GM21526 (cell line): ENCODE results near the gene THRB.

Source experiments
- ATAC-seq: cut with Tn5 transposase; IDR thresholded peaks from one replicate; pipeline ENCODE4 v1.9.1; 2021; ENCODE audit warnings: moderate library complexity; ENCODE audit not compliant: unreplicated experiment, low FRiP score

THRB gene

GRCh38 chr3:24249523-24249922 is 245.1 kb downstream of the THRB start:
- no peak for ATAC-seq

- no peak for ATAC-seq
These were observed 249.6 kb downstream of the THRB start for GRCh38 chr3:24245056-24245455.

GRCh38 chr3:24244491-24244890 is 250.2 kb downstream of the THRB start:
- no peak for ATAC-seq

DNA sequence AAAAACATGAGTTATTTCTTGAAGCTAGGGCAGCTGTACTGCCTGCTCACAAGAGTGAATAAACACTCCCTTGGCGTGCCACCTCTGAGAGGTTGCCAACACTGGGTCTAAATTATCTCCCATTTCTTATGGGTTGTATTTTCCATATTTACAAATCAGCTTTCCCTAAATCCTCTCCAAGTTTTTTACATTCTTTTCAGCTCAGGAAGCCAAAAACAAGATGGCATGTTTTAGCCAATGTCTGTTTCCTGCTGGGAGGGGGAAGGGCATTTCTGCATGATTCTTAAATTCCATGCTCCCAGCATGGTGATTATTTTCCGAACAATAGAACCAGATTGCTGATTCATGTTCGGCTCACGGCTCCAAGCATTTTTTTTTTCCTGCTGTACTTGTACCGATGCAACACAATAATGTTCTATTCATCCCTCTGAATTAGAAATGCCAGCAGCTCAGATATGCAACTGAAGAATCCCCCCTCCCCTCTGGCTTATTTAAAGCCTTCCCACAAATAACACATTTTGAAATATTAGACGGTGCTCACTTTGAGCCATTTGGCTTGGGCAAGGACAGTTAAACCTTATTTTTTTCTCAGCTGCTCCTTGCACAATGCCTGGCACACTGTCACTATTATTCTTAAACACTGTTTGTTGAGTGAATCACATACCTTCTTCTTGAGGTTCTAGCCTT is 252.5 kb downstream of the THRB start:
- ATAC-seq = no peak

- no peak for ATAC-seq
These were observed 254.3 kb downstream of the THRB start for GRCh38 chr3:24240306-24240705.

- ATAC-seq = peak; percentile 70
These were observed 256.5 kb downstream of the THRB start for GRCh38 chr3:24237971-24238706.

DNA sequence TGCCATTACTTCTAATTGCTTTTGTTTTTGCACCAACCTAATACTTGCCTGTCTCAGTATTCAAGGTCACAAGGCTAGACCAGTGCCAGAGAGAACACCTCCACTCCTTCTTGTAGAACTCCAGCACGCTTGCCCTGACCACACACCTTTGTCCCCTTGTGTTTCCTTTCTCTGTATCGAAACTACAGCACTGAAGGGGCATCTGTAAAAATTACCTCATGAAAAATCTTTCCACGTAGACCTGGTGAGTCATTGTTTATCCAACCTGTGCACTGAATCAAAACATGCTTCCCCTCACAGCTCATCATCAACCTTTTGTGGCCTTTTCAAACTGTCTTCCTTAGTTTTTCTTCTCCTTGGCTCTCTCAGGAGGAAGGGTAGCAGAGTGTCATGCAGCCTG is 259.5 kb downstream of the THRB start:
- ATAC-seq = no peak

GRCh38 chr3:24232784-24233183 is 261.9 kb downstream of the THRB start:
- ATAC-seq = no peak

DNA sequence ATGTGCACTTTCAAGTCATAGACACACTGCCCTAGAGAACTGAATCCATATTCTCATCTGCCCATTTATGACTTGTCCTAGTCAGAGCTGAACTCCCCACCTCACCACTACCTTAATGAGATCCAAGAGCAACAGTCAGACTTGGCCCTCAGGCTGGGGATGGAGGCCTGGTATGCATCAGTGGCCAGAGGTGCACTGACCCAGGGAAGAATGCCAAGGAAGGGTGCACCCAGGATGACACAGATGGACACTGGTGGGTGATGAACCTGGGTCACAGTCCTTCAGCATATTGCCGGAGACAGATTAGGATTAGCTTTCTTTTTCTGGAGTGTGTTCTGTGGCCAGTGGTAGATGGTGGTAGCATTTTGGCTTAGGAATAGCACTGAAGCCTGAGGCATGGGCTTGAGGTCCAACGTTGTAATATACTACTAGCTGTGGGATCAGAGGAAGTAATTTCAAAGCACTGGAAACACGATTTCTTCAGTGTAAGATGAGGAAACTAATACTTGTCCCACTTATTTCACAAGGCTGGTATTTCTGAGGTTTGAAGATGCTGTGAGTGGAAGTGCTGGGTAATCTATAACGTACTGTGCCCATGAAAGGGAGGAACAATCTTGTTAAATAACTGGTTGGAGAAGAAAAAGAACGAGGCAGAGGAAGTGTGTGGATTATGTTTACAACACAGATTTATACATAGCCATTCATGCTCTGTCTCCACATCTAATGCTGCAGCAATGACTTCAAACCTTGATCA is 265.0 kb downstream of the THRB start:
- no peak for ATAC-seq

DNA sequence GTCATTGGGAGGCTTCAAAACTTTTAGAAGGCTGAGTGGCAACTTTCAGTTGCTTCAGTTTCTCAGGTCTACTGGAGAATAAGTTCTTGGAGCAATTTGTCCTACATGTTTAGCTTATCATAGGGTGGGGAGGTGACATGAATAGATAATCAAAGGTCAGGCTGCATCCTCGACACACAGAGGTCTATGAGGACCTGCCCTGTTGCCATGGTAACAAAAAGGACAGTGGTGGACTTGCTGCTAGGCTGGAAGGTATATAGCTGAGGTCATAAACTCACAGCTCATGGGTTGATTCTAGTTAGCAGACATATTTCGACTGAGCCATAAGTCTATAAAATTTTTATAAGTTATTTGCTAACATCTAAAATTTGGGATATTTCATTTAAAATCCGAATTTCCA is 267.0 kb downstream of the THRB start:
- ATAC-seq = no peak

GRCh38 chr3:24226397-24226796 is 268.3 kb downstream of the THRB start:
- ATAC-seq = no peak

DNA sequence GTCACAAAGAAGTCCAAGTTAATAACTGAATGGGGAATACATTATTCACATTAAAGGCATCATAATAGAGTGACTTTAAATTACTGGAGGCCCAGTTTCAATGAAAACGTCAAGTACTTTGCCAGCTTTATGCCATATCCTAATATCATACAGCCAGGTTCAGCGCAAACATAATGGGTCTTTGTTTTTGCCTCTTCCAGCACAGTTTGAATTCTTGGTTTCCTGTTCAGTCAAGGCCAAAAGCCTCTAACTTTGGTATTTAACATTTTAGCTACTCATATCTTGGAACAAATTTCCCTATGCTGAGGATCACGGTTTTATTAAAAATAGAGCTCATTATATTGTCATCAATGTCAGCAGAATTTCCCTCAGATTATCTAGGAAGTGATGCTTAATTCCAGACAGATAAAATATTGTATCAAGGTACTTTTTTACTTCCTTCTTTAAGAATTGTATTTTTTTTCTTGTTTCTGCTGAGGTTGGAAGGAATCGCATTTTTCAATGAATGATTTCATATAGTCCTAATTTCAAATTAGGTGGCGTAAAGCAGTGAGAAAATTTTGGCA is 269.2 kb downstream of the THRB start:
- ATAC-seq = no peak

DNA sequence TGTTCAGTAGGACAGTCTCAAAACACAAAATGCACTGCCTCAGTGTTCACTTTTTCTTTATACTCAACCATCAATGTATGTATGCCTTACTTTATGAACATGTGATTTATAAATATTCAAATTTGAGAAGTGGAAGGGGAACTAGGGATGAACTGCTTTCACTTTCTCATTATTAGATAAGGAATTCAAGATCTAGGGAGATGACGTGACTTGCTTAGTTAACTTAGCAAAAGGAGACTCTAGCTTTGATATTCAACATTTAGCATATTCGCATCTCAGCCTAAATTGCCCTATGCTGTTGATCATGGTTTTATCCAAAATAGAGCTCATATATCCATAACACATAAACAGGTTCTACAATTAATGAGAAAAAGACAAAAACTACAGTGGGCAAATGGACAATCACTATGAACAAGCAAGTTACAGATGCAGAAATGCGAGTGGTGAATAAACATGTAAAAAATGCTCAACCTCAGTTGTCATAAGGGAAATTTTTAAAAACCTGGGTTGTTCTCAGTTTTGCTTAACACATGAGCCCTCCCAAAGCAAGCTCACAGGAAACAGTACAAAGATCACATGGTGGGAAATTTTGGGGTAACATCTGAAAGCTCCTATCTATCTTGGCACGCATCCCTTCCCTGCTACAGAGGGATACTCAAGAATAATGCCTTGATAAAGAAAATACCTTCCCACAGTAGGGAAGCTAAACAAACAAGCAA is 269.8 kb downstream of the THRB start:
- no peak for ATAC-seq

- ATAC-seq = no peak
These were observed 272.4 kb downstream of the THRB start for GRCh38 chr3:24222165-24222805.

DNA sequence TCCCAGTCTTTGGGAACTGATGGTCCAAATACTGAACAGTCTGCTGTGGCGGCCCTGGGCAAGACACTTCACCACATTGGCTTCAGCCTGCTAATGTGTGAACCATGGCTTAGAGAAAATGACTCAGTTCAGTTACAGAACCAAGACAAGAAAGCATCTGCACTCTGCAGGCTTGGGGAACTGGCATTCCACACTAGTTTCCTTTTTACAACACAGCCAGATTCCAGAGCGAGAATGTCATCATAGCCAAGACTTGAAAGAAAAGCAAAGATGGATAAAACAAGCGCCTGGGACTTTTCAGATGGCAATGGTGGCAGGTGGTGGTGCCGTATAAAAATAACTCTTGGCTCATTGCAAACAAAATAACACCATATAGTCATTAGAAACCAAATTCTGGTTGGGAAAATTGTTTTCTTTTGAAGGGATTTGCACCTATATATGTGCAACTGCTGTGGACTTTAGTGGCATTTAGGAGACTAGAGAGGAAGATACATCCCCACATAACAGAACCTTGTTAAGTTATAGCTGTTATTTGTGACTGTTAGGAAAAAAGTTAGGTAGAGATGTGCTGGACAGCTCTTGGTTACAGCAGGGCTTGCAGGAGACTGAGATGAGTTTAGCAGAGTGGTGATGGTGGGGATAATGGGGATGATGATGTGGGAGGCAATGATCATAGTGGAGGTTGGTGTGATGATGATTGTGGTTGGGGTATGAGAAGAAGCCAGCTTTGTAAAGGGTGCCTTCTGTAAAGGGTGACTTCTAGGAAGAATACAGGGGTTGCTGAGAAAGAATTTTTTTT is 273.6 kb downstream of the THRB start:
- no peak for ATAC-seq

- ATAC-seq = no peak
These were observed 279.1 kb downstream of the THRB start for GRCh38 chr3:24215502-24215901.

DNA sequence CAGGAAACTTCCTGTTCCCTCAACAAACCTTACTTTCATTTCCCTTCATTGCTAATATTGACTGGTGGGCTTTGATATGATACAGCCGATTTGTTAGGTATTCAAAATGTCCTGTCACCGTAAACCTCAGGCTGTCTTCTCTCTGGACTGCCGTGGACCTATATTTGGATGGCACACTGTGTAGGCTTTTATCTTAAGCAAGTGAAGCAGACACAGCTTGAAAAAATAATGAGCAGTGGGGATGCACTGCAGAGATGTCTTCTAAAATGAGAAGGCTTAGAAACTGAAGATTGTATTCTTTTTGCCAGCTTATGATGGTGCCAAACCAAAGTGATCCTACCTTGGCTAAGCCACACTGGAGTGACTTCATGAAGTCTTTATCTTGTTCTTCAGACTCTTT is 283.3 kb downstream of the THRB start:
- ATAC-seq = no peak

DNA sequence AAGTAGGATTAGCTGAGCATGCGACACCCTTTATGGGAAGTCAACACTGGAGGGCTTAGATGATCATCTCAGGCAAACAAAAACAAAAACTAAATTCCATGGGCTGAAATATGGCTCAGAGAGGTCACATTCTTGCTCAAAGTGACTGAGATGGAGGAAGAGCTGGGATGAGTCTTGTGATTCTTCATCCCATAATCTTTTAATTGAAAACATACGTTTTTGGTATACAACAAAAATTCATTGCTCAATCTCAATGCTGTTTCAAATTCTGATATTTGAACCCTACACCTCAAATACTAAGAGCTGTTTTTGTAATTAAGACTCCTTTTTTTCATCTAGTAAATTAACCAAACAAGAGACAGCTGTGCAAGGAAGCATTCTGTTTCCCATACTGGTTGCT is 292.6 kb downstream of the THRB start:
- no peak for ATAC-seq

DNA sequence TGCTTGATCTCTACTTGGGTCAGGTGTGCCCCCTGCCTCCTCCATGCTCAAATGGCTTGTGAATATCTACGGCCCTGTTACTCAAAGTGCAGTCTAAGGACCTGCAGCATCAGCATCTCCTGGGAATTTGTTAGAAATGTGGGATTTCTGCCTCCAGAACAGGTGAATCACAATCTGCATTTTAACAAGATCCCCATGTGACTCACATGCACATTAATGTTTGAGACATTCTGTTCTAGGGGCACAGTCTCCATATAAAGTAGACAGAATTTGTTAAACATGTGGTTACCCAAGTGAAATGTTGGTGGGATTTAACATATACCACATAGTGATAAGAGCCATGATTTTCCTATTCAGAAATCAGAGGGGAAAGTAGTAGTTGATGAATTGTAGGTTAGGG is 293.3 kb downstream of the THRB start:
- no peak for ATAC-seq
